Natural killer cell (primary cell): ENCODE results near the gene TTC34. TPM values are rescaled to one million over a fixed set of nuclear protein-coding genes. Genes with fewer than 3 reads are reported as not detected.

Source experiments
- ATAC-seq, 3 donors: fragments of 150-1000 bp in 2 of 3; fragments of 200-7000 bp in 1 of 3; cut with Tn5 transposase; 1 replicate in 1 of 3; 2 replicates in 2 of 3; pipeline ENCODE4 v1.10.0; 2021; ENCODE audit warnings: mild to moderate bottlenecking in 2 of 3, moderate library complexity in 2 of 3
- DNase-seq, 2 donors: peaks; one replicate each; pipeline versions ENCODE4 v3.0.0 to v3.0.0-alpha.2; 2013 to 2021; ENCODE audit warnings: mixed read lengths in 1 of 2
- H3K27ac ChIP-seq: one replicate; pipeline ENCODE4 v1.5.1; 2013; ENCODE audit warnings: mild to moderate bottlenecking, low read length
- H3K27me3 ChIP-seq: one replicate; pipeline ENCODE4 v1.6.1; 2013; ENCODE audit warnings: low read length; ENCODE audit not compliant: control insufficient read depth, insufficient read depth
- H3K36me3 ChIP-seq: one replicate; pipeline ENCODE4 v1.6.1; 2013; ENCODE audit warnings: low read length; ENCODE audit not compliant: control insufficient read depth, insufficient read depth
- H3K4me1 ChIP-seq: one replicate; pipeline ENCODE4 v1.6.1; 2013; ENCODE audit warnings: low read length; ENCODE audit not compliant: control insufficient read depth, insufficient read depth
- H3K4me3 ChIP-seq: one replicate; pipeline ENCODE4 v1.5.1; 2013; ENCODE audit warnings: low read length
- H3K9me3 ChIP-seq: one replicate; pipeline ENCODE4 v1.6.1; 2013; ENCODE audit warnings: low read length; ENCODE audit not compliant: control insufficient read depth, insufficient read depth
- H3K27ac Mint-ChIP-seq, 2 donors: one replicate each; pipeline ENCODE4 v1.8.0; 2022; ENCODE audit warnings: mild to moderate bottlenecking in 2 of 2, mixed read lengths in 2 of 2, moderate library complexity in 1 of 2
- H3K27me3 Mint-ChIP-seq, 2 donors: one replicate each; pipeline ENCODE4 v1.8.0; 2022; ENCODE audit warnings: low read depth in 2 of 2, mixed read lengths in 2 of 2
- H3K36me3 Mint-ChIP-seq: one replicate; pipeline ENCODE4 v1.8.0; 2022; ENCODE audit warnings: mixed read lengths
- H3K4me1 Mint-ChIP-seq, 2 donors: one replicate each; pipeline ENCODE4 v1.8.0; 2022; ENCODE audit warnings: mixed read lengths in 2 of 2
- H3K4me3 Mint-ChIP-seq: one replicate; pipeline ENCODE4 v1.8.0; 2022; ENCODE audit warnings: mild to moderate bottlenecking, moderate library complexity, mixed read lengths
- H3K9me3 Mint-ChIP-seq, 2 donors: one replicate each; pipeline ENCODE4 v1.8.0; 2022; ENCODE audit warnings: mixed read lengths in 2 of 2
- WGBS: methylation state at CpG from one replicate; pipeline ENCODE4 v1.1.7; 2013; ENCODE audit warnings: missing lambda C conversion rate; ENCODE audit not compliant: insufficient coverage; 5-methylcytosine and 5-hydroxymethylcytosine counted together
- intact Hi-C: fragments of 100-400 bp; cut with micrococcal nuclease; formaldehyde crosslinking; loops from one replicate; pipeline ENCODE4 v1.14.2; 2022
- total RNA-seq, 4 donors: library from RNA; stranded (reverse); fragments of 120-200 nt in 1 of 4; gene quantifications; one replicate each; pipeline versions ENCODE4 v1.2.3 to v1.2.4, GENCODE V29; 2013 to 2022
- TF ChIP-seq, protein P1 (sequence below): fragments of 200-600 bp; IDR thresholded peaks from one replicate; pipeline ENCODE4 v1.8.0; 2022; ENCODE audit warnings: antibody characterized with exemption

The TTC34 gene
- total RNA-seq, 3 donors from 2014 or later (not counting 1 experiment from before 2014, with no cell fraction given) = 0.80 to 1.4 (median 1.2) TPM

DNA sequence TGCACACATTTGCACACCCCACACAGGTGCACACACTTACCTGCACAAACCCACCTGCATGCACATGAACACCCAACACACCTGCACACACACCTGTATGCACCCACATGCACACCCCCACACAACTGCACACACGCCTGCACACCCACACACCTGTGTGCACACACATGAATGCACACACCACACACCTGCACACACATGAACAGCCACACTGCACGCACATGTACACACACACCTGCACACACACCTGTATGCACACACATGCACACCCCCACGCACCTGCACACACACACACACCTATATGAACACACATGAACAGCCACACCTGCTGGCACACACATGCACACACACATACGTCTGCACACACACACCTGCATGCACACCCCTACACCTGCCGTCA is 17.9 kb upstream of the TTC34 start:
- Histone ChIP-seq H3K9me3 (no peaks in the 10 kb centered on the region), H3K36me3 (no peaks in the 10 kb centered on the region), H3K27me3 (no peaks in the 10 kb centered on the region), H3K27ac (no peak overlapping the region), H3K4me3 (no peak overlapping the region), H3K4me1 (no peaks in the 10 kb centered on the region)
- peaks cover 6 to 9% of the 10 kb centered on the region in 2 donors for H3K27me3 Mint-ChIP-seq
- DNase-seq = no peak
- no peak overlapping the region for H3K4me3 Mint-ChIP-seq
- H3K27ac Mint-ChIP-seq = no peak overlapping the region
- peaks cover 0 to 3% of the 10 kb centered on the region in 2 donors for H3K4me1 Mint-ChIP-seq
- no peaks in the 10 kb centered on the region for H3K9me3 Mint-ChIP-seq
- TF ChIP-seq, protein P1, sequence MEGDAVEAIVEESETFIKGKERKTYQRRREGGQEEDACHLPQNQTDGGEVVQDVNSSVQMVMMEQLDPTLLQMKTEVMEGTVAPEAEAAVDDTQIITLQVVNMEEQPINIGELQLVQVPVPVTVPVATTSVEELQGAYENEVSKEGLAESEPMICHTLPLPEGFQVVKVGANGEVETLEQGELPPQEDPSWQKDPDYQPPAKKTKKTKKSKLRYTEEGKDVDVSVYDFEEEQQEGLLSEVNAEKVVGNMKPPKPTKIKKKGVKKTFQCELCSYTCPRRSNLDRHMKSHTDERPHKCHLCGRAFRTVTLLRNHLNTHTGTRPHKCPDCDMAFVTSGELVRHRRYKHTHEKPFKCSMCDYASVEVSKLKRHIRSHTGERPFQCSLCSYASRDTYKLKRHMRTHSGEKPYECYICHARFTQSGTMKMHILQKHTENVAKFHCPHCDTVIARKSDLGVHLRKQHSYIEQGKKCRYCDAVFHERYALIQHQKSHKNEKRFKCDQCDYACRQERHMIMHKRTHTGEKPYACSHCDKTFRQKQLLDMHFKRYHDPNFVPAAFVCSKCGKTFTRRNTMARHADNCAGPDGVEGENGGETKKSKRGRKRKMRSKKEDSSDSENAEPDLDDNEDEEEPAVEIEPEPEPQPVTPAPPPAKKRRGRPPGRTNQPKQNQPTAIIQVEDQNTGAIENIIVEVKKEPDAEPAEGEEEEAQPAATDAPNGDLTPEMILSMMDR = no peak
- peak in 1 of 3 donors; percentile 15 for ATAC-seq
- intact Hi-C loops = no loop called here
- WGBS = 88% methylated on average over 5 of the region's 5 CpGs
- no peaks in the 10 kb centered on the region for H3K36me3 Mint-ChIP-seq

DNA sequence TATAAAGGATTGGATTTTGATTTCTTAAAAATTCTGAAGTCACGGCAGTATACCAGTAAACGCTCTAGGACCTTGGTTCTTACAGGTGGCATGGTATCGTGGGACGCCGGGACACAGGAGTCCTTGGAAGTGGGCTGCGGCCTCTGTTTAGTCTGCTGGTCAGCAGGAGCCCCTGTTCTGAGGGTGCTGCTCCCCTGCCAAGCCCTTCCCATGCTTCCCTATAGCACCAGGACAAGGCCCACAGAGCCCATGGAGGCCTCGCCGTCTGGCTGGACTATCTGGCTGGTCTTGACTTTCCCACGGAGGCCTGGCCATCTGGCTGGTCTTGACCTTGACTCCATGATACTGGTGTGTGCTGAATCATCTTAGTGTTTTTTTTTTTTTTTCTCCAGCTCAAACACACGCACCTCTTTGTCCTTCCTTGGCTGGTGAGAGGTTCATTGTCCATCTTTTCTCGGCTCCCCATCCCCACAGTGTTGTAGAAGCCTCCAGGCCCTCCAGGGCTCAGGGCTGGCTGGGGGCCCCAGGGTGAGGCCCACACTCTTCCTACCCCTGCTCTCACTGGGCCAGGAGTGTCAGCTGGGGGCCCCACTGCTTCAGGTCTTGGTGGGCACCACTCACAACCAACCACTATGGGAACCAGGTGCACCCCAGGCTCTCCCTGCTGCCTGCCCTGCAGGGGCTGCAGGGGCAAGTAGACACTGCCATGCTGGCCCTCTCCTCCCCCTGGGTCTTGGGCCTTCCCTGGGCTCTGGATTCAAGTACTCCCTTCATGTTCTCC is 16.5 kb upstream of the TTC34 start:
- Mint-ChIP-seq H3K36me3 (no peaks in the 10 kb centered on the region), H3K27ac (no peak overlapping the region), H3K9me3 (no peaks in the 10 kb centered on the region), H3K4me3 (no peak overlapping the region), H3K4me1 (peaks cover 0 to 3% of the 10 kb centered on the region in 2 donors), H3K27me3 (peaks cover 0 to 3% of the 10 kb centered on the region in 2 donors)
- H3K9me3 ChIP-seq = no peaks in the 10 kb centered on the region
- ATAC-seq (no peak), DNase-seq (no peak)
- H3K4me1 ChIP-seq = no peaks in the 10 kb centered on the region
- no peaks in the 10 kb centered on the region for H3K36me3 ChIP-seq
- TF ChIP-seq, protein P1 = no peak
- no peak overlapping the region for H3K4me3 ChIP-seq
- H3K27ac ChIP-seq = no peak overlapping the region
- H3K27me3 ChIP-seq = no peaks in the 10 kb centered on the region
- intact Hi-C loops = no loop called here
- 91% methylated on average over 11 of the region's 11 CpGs for WGBS

DNA sequence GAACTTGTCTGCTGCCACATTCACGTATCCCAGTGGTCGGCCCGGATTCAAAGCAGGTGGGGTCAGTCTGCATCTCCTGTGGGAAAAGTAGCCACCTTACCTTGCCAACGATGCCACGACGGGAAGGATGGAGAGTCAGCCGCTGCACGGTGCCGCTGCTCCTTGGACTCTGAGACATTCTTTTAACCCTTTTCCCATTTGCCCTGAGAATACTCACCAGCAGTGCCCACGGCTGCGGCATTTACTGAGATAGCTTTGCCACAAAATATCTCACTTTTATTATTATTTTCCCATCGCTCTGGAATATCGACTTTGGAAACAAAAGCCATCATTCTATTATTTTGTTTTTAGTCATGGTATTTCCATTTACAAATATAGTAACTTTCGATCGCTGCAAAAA is 15.3 kb upstream of the TTC34 start:
- H3K4me1 ChIP-seq = no peaks in the 10 kb centered on the region
- no peak overlapping the region for H3K27ac ChIP-seq
- intact Hi-C loops = no loop called here
- no peak for DNase-seq
- WGBS = 85% methylated on average over 15 of the region's 15 CpGs
- Mint-ChIP-seq H3K36me3 (no peaks in the 10 kb centered on the region), H3K4me1 (peaks cover 0 to under 1% of the 10 kb centered on the region in 2 donors), H3K9me3 (no peaks in the 10 kb centered on the region), H3K27me3 (peaks cover 0 to 3% of the 10 kb centered on the region in 2 donors), H3K27ac (no peak overlapping the region), H3K4me3 (no peak overlapping the region)
- no peak for ATAC-seq
- H3K4me3 ChIP-seq = no peak overlapping the region
- TF ChIP-seq, protein P1 = no peak
- peaks cover 5% of the 10 kb centered on the region for H3K9me3 ChIP-seq
- no peaks in the 10 kb centered on the region for H3K27me3 ChIP-seq
- H3K36me3 ChIP-seq = no peaks in the 10 kb centered on the region
